AG09319 (cell line): ENCODE results near the gene TMSB4X.
"Not testable (repeated sequence)": the region's sequence is repeated elsewhere in the genome, so short reads cannot be mapped to it uniquely, and the experiment has no call there.

Experiments
- DNase-seq: peaks from one replicate; pipeline ENCODE4 v3.0.0-alpha.2; 2010; ENCODE audit warnings: low read depth; ENCODE audit errors: extremely low read depth
- TF ChIP-seq, protein P1 (sequence below): IDR thresholded peaks from 2 replicates; pipeline ENCODE4 v1.5.1; 2011; ENCODE audit warnings: low read depth, mild to moderate bottlenecking, inconsistent platforms, low read length, moderate library complexity

Gene TMSB4X

GRCh38 chrX:12955882-12956703, 18.8 kb upstream of the TMSB4X start:
- DNase-seq = no peak
- TF ChIP-seq, protein P1, sequence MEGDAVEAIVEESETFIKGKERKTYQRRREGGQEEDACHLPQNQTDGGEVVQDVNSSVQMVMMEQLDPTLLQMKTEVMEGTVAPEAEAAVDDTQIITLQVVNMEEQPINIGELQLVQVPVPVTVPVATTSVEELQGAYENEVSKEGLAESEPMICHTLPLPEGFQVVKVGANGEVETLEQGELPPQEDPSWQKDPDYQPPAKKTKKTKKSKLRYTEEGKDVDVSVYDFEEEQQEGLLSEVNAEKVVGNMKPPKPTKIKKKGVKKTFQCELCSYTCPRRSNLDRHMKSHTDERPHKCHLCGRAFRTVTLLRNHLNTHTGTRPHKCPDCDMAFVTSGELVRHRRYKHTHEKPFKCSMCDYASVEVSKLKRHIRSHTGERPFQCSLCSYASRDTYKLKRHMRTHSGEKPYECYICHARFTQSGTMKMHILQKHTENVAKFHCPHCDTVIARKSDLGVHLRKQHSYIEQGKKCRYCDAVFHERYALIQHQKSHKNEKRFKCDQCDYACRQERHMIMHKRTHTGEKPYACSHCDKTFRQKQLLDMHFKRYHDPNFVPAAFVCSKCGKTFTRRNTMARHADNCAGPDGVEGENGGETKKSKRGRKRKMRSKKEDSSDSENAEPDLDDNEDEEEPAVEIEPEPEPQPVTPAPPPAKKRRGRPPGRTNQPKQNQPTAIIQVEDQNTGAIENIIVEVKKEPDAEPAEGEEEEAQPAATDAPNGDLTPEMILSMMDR = no peak

DNA sequence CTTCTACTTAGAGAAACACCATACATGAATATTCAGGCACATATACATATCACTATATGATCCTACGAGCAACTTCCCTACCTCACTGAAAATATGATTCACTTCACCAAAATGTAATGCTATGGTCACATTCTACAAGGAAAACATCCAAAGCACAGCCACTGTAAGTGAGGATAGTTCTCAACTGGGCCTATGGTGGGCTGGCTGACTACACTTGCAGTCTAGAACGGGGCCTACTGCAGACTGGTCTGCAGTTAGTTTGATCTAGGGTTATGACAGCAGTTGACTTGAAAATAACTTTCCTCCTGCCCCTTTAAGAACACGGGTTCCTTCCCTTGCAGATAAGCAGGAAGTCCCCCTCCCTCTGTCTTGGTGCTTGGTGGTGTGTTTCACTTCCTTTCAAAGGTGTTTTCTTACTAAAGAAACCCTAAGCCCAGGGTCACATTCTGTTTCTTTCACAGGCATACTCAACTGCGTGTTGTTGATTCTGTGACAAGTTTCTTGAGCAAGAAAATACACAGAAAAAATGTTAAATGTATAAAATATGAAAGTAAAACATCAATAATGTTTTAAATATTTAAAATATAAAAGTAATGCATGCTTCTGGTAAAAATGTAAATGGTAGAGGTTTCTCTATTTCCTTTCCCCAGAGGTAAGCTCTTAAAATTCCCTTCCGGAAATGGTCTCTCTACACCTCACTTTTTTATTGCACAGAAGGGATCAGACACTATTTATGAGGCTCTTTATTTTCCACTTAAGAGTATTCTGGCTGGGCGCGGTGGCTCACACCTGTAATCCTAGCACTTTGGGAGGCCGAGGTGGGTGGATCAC, 18.0 kb upstream of the TMSB4X start:
- no peak for DNase-seq
- TF ChIP-seq, protein P1 = no peak

DNA sequence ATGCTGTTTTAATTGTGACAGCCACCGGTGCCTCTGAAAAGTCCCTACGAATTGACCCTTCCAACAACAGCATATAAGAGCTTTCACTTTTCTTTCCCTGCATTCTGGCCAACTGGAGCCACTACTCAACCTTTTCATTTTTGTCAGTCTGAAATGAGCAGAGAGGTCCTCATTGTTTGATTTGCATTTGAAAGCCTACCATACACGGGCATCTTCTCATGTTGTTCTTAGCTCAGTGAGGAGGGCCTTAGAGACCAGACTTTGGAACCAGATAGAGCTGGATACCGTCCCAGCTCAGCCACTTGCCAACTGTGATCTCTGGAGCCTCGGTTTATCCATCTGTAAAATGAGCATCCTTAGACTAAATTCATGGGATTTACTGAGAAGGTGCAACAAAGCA, 16.9 kb upstream of the TMSB4X start:
- TF ChIP-seq, protein P1 = no peak
- no peak for DNase-seq

DNA sequence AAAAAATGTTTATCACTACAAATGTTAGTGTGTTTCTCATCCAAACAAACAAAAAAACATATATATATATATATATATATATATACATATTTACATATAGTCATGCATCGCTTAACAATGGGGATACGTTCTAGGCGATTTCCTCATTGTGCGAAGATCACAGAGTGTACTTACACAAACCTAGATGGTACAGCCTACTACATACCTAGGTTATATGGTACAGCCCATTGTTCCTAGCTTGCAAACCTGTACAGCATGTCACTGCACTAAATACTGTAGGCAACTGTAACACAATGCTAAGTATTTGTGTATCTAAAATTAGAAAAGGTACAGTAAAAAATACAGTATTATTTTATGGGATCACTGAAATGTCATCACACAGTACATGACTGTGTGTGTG, 16.4 kb upstream of the TMSB4X start:
- TF ChIP-seq, protein P1 = no peak
- no peak for DNase-seq

DNA sequence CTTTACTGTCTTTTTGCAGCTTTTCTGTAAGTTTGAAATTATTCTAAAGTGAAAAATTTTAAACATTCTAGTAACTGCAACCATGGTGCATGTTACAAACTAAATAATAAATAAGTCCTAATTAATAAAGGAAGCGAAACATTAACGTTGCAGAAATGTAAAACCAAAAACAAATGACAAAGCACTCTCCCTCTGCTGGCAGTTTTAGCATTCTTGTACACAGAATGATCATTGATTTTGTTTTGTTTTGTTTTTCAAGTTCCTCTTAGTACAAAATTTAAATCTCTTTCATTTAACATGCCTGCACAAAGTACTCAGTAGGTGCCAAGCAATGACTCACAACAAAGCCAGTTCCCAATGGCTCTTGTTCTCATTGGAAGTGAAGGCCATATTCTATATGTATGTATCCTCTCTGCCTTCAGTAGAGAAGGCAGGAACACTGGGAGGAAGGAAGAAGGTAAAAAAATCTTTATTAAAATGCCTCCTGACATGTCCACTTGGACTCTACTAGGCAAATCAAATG, 13.7 kb upstream of the TMSB4X start:
- DNase-seq = no peak
- TF ChIP-seq, protein P1 = no peak

DNA sequence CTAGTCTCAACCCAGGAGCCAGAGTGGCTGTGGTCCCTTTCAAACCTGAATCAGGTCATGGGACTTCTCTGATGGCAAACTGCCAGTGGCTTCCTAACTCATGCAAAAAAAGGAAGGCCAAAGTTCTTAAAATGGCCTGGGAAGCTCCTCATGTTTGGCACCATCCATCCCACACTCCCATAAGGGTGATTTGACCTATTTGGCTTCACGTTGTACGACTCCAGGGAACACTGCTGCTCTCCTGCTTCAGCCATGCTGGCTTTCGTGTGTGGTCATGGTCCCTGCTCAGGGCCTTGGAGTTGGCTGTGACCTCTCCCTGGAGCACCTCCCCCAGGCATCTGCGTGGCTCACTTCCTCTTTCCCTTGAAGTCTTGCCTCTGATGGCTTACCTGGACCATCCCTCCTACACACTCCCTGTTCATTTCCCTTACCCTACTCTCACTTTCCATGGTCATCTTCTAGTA, 12.8 kb upstream of the TMSB4X start:
- TF ChIP-seq, protein P1 = no peak
- no peak for DNase-seq

GRCh38 chrX:12963210-12963850, 11.6 kb upstream of the TMSB4X start:
- not testable (repeated sequence) for DNase-seq
